Ishikawa (cell line): ENCODE data around the gene PDE8A.

Source experiments
- CEBPB ChIP-seq: IDR thresholded peaks from 2 replicates; pipeline ENCODE4 v1.6.1; 2012
- CREB1 ChIP-seq: IDR thresholded peaks from 2 replicates; pipeline ENCODE4 v1.6.1; 2012; ENCODE audit warnings: low read depth
- EGR1 ChIP-seq: IDR thresholded peaks from 2 replicates; pipeline ENCODE4 v1.6.1; 2012
- EP300 ChIP-seq: IDR thresholded peaks from 2 replicates; pipeline ENCODE4 v1.6.1; 2012; ENCODE audit warnings: borderline replicate concordance
- FOXM1 ChIP-seq: IDR thresholded peaks from 2 replicates; pipeline ENCODE4 v1.6.1; 2012; ENCODE audit warnings: low read depth, borderline replicate concordance
- NFIC ChIP-seq: IDR thresholded peaks from 2 replicates; pipeline ENCODE4 v1.6.1; 2012
- RAD21 ChIP-seq: IDR thresholded peaks from 2 replicates; pipeline ENCODE4 v1.6.1; 2012; ENCODE audit warnings: low read depth
- TAF1 ChIP-seq: IDR thresholded peaks from 2 replicates; pipeline ENCODE4 v1.6.1; 2012; ENCODE audit warnings: low read depth, mild to moderate bottlenecking
- TCF12 ChIP-seq: IDR thresholded peaks from 2 replicates; pipeline ENCODE4 v1.6.1; 2012; ENCODE audit warnings: low read depth
- TEAD4 ChIP-seq: IDR thresholded peaks from 2 replicates; pipeline ENCODE4 v1.6.1; 2012
- YY1 ChIP-seq: IDR thresholded peaks from 2 replicates; pipeline ENCODE4 v1.6.1; 2012; ENCODE audit warnings: low read depth
- ZBTB7A ChIP-seq: IDR thresholded peaks from 2 replicates; pipeline ENCODE4 v1.6.1; 2012; ENCODE audit warnings: low read depth
- TF ChIP-seq, protein P1 (sequence below): IDR thresholded peaks from 2 replicates; pipeline ENCODE4 v1.6.1; 2012; ENCODE audit warnings: low read depth, mild to moderate bottlenecking
- TF ChIP-seq, protein P2 (sequence below): IDR thresholded peaks from 2 replicates; pipeline ENCODE4 v1.6.1; 2012
- TF ChIP-seq, protein P3 (sequence below): IDR thresholded peaks from 2 replicates; pipeline ENCODE4 v1.6.1; 2012

PDE8A gene

DNA sequence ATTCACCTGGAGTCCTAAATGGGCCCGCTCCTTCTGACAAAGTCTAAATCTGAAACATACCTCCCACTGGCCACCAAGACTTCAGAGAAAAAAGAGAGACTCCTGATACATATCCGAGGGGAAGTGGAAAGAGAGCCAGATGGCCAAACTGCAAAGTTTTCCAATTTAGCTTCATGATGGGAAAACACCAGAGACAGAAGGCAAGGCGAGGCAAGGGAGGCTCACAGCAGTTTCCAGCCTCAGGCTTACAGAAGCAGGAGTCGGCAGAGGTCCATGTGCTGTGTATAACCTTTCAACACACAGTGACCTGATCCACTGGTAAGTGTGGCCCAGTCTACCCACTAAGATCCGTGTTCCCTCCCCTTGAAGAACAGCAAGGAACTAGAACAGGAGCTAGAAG lies 29.9 kb upstream of the PDE8A start:
- TF ChIP-seq, protein P1, sequence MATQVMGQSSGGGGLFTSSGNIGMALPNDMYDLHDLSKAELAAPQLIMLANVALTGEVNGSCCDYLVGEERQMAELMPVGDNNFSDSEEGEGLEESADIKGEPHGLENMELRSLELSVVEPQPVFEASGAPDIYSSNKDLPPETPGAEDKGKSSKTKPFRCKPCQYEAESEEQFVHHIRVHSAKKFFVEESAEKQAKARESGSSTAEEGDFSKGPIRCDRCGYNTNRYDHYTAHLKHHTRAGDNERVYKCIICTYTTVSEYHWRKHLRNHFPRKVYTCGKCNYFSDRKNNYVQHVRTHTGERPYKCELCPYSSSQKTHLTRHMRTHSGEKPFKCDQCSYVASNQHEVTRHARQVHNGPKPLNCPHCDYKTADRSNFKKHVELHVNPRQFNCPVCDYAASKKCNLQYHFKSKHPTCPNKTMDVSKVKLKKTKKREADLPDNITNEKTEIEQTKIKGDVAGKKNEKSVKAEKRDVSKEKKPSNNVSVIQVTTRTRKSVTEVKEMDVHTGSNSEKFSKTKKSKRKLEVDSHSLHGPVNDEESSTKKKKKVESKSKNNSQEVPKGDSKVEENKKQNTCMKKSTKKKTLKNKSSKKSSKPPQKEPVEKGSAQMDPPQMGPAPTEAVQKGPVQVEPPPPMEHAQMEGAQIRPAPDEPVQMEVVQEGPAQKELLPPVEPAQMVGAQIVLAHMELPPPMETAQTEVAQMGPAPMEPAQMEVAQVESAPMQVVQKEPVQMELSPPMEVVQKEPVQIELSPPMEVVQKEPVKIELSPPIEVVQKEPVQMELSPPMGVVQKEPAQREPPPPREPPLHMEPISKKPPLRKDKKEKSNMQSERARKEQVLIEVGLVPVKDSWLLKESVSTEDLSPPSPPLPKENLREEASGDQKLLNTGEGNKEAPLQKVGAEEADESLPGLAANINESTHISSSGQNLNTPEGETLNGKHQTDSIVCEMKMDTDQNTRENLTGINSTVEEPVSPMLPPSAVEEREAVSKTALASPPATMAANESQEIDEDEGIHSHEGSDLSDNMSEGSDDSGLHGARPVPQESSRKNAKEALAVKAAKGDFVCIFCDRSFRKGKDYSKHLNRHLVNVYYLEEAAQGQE, result no peak
- TF ChIP-seq CEBPB (no peak), TAF1 (no peak), EP300 (no peak), ZBTB7A (no peak), NFIC (no peak), TCF12 (no peak), TEAD4 (no peak)
- TF ChIP-seq, protein P2, sequence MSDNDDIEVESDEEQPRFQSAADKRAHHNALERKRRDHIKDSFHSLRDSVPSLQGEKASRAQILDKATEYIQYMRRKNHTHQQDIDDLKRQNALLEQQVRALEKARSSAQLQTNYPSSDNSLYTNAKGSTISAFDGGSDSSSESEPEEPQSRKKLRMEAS, result no peak

DNA sequence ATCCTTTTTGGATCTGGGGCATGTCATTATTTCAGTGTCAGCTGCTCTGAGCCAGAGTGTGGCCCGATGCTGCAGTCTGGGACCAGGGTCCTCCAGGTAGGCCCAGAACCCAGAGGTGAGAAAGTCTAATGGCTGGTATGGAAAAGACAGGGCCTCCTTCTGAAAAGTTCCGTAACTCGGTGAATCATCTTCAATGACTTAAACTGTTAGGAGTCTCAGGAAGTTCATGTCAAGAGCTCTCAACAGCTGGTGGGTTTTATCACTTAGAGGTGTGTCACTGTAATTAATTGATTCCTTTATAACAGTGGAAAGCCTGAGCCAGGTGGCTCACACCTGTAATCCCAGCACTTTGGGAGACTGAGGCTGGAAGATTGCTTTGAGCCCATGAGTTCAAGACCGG lies 28.5 kb upstream of the PDE8A start:
- no peak for TF ChIP-seq EGR1
- no peak for TF ChIP-seq NFIC
- TF ChIP-seq, protein P2, result no peak
- no peak for TF ChIP-seq CEBPB

DNA sequence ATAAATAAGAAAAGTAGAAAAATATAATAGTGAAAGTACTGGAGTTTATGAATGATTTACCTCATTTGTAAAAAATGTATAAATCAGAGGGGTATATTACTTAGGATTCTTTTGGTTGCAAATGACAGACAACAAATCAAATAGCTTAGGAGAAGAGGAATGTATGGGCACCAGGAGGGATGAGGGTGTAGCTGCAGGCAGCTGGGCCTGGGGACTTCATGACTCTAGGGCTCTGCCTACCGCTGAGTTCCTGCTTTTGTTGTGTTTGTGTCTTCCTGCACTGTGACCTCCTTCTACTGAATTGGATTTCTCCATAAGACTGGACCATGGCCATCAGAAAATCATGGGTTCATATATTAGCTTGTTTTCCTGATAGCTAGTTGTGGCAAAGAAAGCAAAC lies 27.9 kb upstream of the PDE8A start:
- TF ChIP-seq, protein P2, result no peak
- TF ChIP-seq TCF12 (no peak), YY1 (no peak), ZBTB7A (no peak), CREB1 (no peak), RAD21 (no peak), TAF1 (no peak)

DNA sequence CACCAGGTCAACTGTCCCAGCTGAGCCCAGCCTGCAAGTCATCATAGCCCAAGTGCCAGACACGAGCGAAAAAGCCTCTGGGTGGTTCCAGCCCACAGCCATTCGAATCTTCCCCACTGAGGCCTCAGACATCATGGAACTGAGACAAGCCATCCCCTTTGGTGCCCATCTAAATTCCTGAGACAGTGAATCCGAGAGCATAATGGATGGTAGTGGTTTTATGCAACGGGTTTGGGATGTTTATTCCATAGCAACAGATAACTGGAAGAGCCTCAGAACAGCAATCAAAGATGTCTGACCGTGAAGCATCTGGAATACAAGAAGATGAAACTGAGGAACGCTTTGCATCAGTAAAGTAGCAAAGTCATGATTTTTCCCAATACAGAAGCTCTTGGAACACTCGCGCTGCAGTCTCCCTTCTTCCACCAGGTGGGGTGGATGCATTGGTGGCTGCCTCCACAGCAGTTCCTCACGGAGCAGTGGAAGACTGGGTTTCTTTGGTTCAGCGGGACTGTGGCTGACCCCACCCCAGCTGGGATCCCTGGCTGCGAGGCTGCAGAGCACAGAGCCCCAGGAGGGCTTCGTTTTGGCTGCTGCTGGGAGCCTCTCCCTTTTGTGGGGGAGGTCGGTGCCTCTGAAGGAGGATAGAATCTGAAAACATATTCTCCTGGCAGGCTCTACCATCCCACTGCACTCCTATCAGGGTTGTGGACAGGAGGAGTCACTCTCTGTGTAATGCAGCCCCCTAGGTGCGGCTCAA lies 26.4 kb upstream of the PDE8A start:
- TF ChIP-seq RAD21, result peak; percentile 89
- TF ChIP-seq, protein P3, sequence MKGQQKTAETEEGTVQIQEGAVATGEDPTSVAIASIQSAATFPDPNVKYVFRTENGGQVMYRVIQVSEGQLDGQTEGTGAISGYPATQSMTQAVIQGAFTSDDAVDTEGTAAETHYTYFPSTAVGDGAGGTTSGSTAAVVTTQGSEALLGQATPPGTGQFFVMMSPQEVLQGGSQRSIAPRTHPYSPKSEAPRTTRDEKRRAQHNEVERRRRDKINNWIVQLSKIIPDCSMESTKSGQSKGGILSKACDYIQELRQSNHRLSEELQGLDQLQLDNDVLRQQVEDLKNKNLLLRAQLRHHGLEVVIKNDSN, result no peak

DNA sequence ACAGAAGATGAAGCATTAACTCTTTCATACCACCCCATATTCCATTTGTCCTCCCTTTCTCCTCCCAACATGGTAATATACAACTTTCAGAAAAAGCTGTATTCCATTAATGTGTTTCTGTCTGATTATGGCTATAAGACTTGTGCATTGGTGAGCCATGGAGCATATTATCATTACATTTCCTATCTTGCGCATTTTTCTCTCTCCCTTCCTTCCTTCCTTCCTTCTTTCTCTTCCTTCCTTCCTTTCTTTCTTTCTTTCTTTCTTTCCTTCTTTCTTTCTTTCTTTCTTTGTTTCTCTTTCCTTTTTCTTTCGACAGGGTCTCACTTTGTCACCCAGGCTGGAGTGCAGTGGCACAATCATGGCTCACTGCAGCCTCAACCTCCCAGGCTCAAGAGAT lies 25.5 kb upstream of the PDE8A start:
- TF ChIP-seq, protein P1, result no peak
- TF ChIP-seq TEAD4, result no peak
- TF ChIP-seq CEBPB, result no peak
- no peak for TF ChIP-seq FOXM1
- TF ChIP-seq TCF12, result no peak
- TF ChIP-seq NFIC, result no peak
- no peak for TF ChIP-seq EP300
- TF ChIP-seq, protein P2, result no peak
- TF ChIP-seq YY1, result no peak
- TF ChIP-seq RAD21, result no peak
- TF ChIP-seq, protein P3, result no peak
- no peak for TF ChIP-seq EGR1
- TF ChIP-seq CREB1, result no peak
- no peak for TF ChIP-seq TAF1
- TF ChIP-seq ZBTB7A, result no peak

DNA sequence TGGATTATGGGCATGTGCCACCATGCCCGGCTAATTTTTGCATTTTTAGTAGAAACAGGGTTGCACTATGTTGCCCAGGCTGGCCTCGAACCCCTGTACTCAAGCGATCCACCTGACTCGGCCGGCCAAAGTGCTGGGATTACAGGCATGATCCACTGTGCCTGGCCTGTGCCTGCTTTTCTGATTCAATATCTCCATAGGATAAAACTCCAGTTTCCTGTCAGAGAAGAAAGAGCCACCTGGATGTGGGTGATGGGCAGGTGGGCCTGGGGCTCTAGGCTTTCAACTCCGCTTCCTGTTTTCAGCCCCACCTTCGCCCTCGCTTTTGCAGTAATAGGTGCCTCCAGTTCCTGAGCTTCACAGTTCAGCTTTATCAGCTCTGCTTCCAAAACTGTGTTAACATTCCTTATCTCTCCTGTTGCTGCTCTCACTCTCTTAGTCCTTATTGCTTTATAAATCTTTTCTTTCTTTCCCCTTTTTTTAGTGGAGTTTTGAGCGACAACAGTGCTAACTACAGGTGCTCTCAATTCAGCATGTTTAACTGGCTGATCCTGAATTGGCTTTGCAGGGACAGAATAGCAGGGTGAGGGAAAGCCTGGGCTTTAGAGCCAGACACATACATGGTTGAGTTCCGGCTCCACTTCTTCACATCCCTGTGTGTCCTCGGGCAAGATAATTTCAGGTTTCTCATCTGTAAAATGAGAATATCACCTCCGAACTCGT lies 21.1 kb upstream of the PDE8A start:
- TF ChIP-seq EP300 (no peak), TCF12 (no peak), ZBTB7A (no peak), CEBPB (no peak), EGR1 (no peak), CREB1 (no peak), TAF1 (no peak), RAD21 (no peak), FOXM1 (no peak)
